CD4-positive, alpha-beta T cell (primary cell): Measurements from ENCODE around the gene GAS7. TPM values are rescaled to one million over a fixed set of nuclear protein-coding genes. Genes with fewer than 3 reads are reported as not detected.

ENCODE experiments used
- ATAC-seq: fragments of 200-7000 bp; cut with Tn5 transposase; one replicate; pipeline ENCODE4 v1.10.0; 2022; ENCODE audit warnings: mild to moderate bottlenecking; ENCODE audit not compliant: poor library complexity
- CTCF ChIA-PET: fragments of 350-600 bp; sonication (Branson Sonifier 250); formaldehyde crosslinking; loops from one replicate; lab custom pipeline; 2021; ENCODE audit warnings: antibody characterized with exemption, inconsistent platforms; lab: Charles Lee
- POLR2A ChIA-PET: fragments of 350-600 bp; sonication (Branson Sonifier 250); formaldehyde crosslinking; loops from one replicate; lab custom pipeline; 2021; ENCODE audit warnings: antibody characterized with exemption, inconsistent platforms; lab: Charles Lee
- DNase-seq, 14 experiments: peaks; one replicate each; pipeline ENCODE4 v3.0.0-alpha.2; 2013 to 2020; ENCODE audit warnings: mixed read lengths in 2 of 14
- H3K27ac ChIP-seq, 2 donors: one replicate each; pipeline versions ENCODE4 v1.5.1 to v1.7.0; 2013; ENCODE audit warnings: low read length in 2 of 2, low read depth in 1 of 2, mild to moderate bottlenecking in 1 of 2
- H3K27me3 ChIP-seq, 2 experiments: 1 replicate in 1 of 2; 2 replicates in 1 of 2; pipeline versions ENCODE4 v1.6.1 to v1.7.0; 2013; ENCODE audit warnings: low read length in 2 of 2, control low read depth in 1 of 2, mild to moderate bottlenecking in 1 of 2, moderate library complexity in 1 of 2; ENCODE audit not compliant: insufficient read depth in 2 of 2, control insufficient read depth in 1 of 2
- H3K36me3 ChIP-seq: one replicate; pipeline ENCODE4 v1.6.1; 2013; ENCODE audit warnings: low read length, control low read depth; ENCODE audit not compliant: insufficient read depth
- H3K4me1 ChIP-seq: one replicate; pipeline ENCODE4 v1.6.1; 2013; ENCODE audit warnings: low read length, control low read depth; ENCODE audit not compliant: insufficient read depth
- H3K4me3 ChIP-seq: one replicate; pipeline ENCODE4 v1.5.1; 2013; ENCODE audit warnings: mild to moderate bottlenecking, low read length, moderate library complexity
- H3K9me3 ChIP-seq, 2 experiments: 1 replicate in 1 of 2; 2 replicates in 1 of 2; pipeline versions ENCODE4 v1.6.1 to v1.7.0; 2013; ENCODE audit warnings: low read length in 2 of 2, mild to moderate bottlenecking in 2 of 2, control low read depth in 1 of 2, moderate library complexity in 1 of 2; ENCODE audit not compliant: control insufficient read depth in 1 of 2, insufficient read depth in 1 of 2
- H3K27ac Mint-ChIP-seq: one replicate; pipeline ENCODE4 v1.8.0; 2020; ENCODE audit warnings: mixed read lengths
- H3K27me3 Mint-ChIP-seq: one replicate; pipeline ENCODE4 v1.8.0; 2021; ENCODE audit warnings: mixed read lengths
- H3K36me3 Mint-ChIP-seq: one replicate; pipeline ENCODE4 v1.8.0; 2021; ENCODE audit warnings: low read depth, mixed read lengths
- H3K4me1 Mint-ChIP-seq: one replicate; pipeline ENCODE4 v1.8.0; 2021; ENCODE audit warnings: low read depth, mixed read lengths
- H3K4me3 Mint-ChIP-seq: one replicate; pipeline ENCODE4 v1.8.0; 2020; ENCODE audit warnings: mild to moderate bottlenecking, mixed read lengths
- H3K9me3 Mint-ChIP-seq: one replicate; pipeline ENCODE4 v1.8.0; 2020; ENCODE audit warnings: mixed read lengths
- CTCF ChIP-seq: fragments of 200-600 bp; IDR thresholded peaks from one replicate; pipeline ENCODE4 v1.8.0; 2022; ENCODE audit warnings: antibody characterized with exemption, mild to moderate bottlenecking
- intact Hi-C, 2 experiments: fragments of 100-400 bp; cut with DNase I in 1 of 2; cut with micrococcal nuclease in 1 of 2; formaldehyde crosslinking; loops; one replicate each; pipeline versions ENCODE4 v1.15.1 to v1.9.0; 2023 to 2025; cut with DNase I, micrococcal nuclease
- total RNA-seq, 174 experiments: library from RNA in 2 of 174; stranded (reverse) in 2 of 174; gene quantifications; one replicate each; pipeline ENCODE4 v1.2.3 and lab custom pipeline; 2021 to 2026

GAS7 gene
- total RNA-seq, 2 experiments from 2014 or later, result 1.8 to 3.4 TPM

GRCh38 chr17:10193632-10194031 lies 4.8 kb downstream of the GAS7 start:
- H3K9me3 ChIP-seq, result peaks cover 6 to 15% of the 10 kb centered on the region in 2 experiments
- H3K4me1 ChIP-seq, result no peaks in the 10 kb centered on the region
- Mint-ChIP-seq H3K36me3 (no peaks in the 10 kb centered on the region), H3K9me3 (peaks cover 11% of the 10 kb centered on the region), H3K4me1 (no peaks in the 10 kb centered on the region), H3K4me3 (no peak overlapping the region), H3K27me3 (peaks cover 12% of the 10 kb centered on the region), H3K27ac (no peak overlapping the region)
- no peaks in the 10 kb centered on the region for H3K27me3 ChIP-seq
- DNase-seq, result no peak
- ChIA-PET CTCF (no interaction called here), POLR2A (no interaction called here)
- no peak overlapping the region for H3K27ac ChIP-seq
- no peak for TF ChIP-seq CTCF
- intact Hi-C loops, result no loop called here
- no peaks in the 10 kb centered on the region for H3K36me3 ChIP-seq
- no peak for ATAC-seq
- H3K4me3 ChIP-seq, result no peak overlapping the region

GRCh38 chr17:10192972-10193371 lies 5.4 kb downstream of the GAS7 start:
- POLR2A ChIA-PET, result no interaction called here
- Histone ChIP-seq H3K4me3 (no peak overlapping the region), H3K9me3 (peaks cover 6 to 15% of the 10 kb centered on the region in 2 experiments), H3K36me3 (no peaks in the 10 kb centered on the region), H3K4me1 (no peaks in the 10 kb centered on the region), H3K27me3 (no peaks in the 10 kb centered on the region), H3K27ac (no peak overlapping the region)
- H3K27me3 Mint-ChIP-seq, result peaks cover 12% of the 10 kb centered on the region
- CTCF ChIA-PET, result no interaction called here
- DNase-seq (no peak), ATAC-seq (no peak)
- intact Hi-C loops, result no loop called here
- H3K36me3 Mint-ChIP-seq, result no peaks in the 10 kb centered on the region
- no peak overlapping the region for H3K4me3 Mint-ChIP-seq
- H3K9me3 Mint-ChIP-seq, result peaks cover 11% of the 10 kb centered on the region
- H3K27ac Mint-ChIP-seq, result no peak overlapping the region
- no peaks in the 10 kb centered on the region for H3K4me1 Mint-ChIP-seq
- TF ChIP-seq CTCF, result no peak

- Histone ChIP-seq H3K4me1 (no peaks in the 10 kb centered on the region), H3K36me3 (no peaks in the 10 kb centered on the region), H3K27ac (no peak overlapping the region), H3K9me3 (peaks cover 6 to 15% of the 10 kb centered on the region in 2 experiments), H3K4me3 (no peak overlapping the region), H3K27me3 (no peaks in the 10 kb centered on the region)
- TF ChIP-seq CTCF, result no peak
- Mint-ChIP-seq H3K27me3 (peaks cover 12% of the 10 kb centered on the region), H3K4me3 (no peak overlapping the region), H3K27ac (no peak overlapping the region), H3K9me3 (peaks cover 11% of the 10 kb centered on the region), H3K4me1 (no peaks in the 10 kb centered on the region), H3K36me3 (no peaks in the 10 kb centered on the region)
- intact Hi-C loops, result no loop called here
- ATAC-seq (no peak), DNase-seq (no peak)
- ChIA-PET POLR2A (no interaction called here), CTCF (no interaction called here)
These were observed 5.9 kb downstream of the GAS7 start for GRCh38 chr17:10192461-10192860.
